Keratinocyte (primary cell): ENCODE data around the gene SMARCA1.
"Not testable (repeated sequence)": the region's sequence is repeated elsewhere in the genome, so short reads cannot be mapped to it uniquely, and the experiment has no call there.

Experiments used
- EZH2 ChIP-seq: IDR thresholded peaks from one replicate; pipeline ENCODE4 v1.6.1; 2012; ENCODE audit warnings: inconsistent platforms, mild to moderate bottlenecking, low read length, moderate library complexity
- TF ChIP-seq, protein P1 (sequence below), 3 experiments: IDR thresholded peaks in 1 of 3; conservative IDR thresholded peaks in 1 of 3; optimal IDR thresholded peaks in 1 of 3; 2 replicates in 2 of 3; 3 replicates in 1 of 3; pipeline versions ENCODE3 to v1.5.1; 2011; ENCODE audit warnings: low read length in 3 of 3, mild to moderate bottlenecking in 3 of 3, moderate library complexity in 2 of 3, control low read depth in 1 of 3, inconsistent platforms in 1 of 3; ENCODE audit not compliant: insufficient read depth in 2 of 3; ENCODE audit errors: extremely low read depth in 1 of 3

GRCh38 chrX:129554816-129555215, 31.5 kb upstream of the SMARCA1 start:
- TF ChIP-seq, protein P1, sequence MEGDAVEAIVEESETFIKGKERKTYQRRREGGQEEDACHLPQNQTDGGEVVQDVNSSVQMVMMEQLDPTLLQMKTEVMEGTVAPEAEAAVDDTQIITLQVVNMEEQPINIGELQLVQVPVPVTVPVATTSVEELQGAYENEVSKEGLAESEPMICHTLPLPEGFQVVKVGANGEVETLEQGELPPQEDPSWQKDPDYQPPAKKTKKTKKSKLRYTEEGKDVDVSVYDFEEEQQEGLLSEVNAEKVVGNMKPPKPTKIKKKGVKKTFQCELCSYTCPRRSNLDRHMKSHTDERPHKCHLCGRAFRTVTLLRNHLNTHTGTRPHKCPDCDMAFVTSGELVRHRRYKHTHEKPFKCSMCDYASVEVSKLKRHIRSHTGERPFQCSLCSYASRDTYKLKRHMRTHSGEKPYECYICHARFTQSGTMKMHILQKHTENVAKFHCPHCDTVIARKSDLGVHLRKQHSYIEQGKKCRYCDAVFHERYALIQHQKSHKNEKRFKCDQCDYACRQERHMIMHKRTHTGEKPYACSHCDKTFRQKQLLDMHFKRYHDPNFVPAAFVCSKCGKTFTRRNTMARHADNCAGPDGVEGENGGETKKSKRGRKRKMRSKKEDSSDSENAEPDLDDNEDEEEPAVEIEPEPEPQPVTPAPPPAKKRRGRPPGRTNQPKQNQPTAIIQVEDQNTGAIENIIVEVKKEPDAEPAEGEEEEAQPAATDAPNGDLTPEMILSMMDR (optimal IDR thresholded peaks at IDR 0.05 in 1 of 3, IDR thresholded peaks at IDR 0.05 in 1 of 3, conservative IDR thresholded peaks at IDR 0.05 in 1 of 3; ENCODE audit: extremely low read depth in 1 of 3, insufficient read depth in 2 of 3, low read length in 3 of 3) = not testable (repeated sequence)
- not testable (repeated sequence) for TF ChIP-seq EZH2
